ENCODE data around the gene DOCK2.

The DOCK2 gene

GRCh38 chr5:169756071-169756765, 119.1 kb downstream of the DOCK2 start:
- Histone ChIP-seq H3K79me2 (ENCODE audit: insufficient read depth, low read length) (no peaks in the 10 kb centered on the region), H3K4me3 (ENCODE audit: low read length, poor library complexity, severe bottlenecking) (no peak overlapping the region), H3K9me2 (replicated peaks; ENCODE audit: low read depth, low read length) (no peaks in the 10 kb centered on the region), H3K9me3 (ENCODE audit: insufficient read depth, low read depth, low read length) (no peaks in the 10 kb centered on the region), H3K4me2 (ENCODE audit: low read depth, low read length, poor library complexity, severe bottlenecking) (no peak overlapping the region), H3K36me3 (ENCODE audit: insufficient read depth, low read length) (peaks cover 26% of the 10 kb centered on the region; the same call in 1 of the 2 replicates), H3K4me1 (ENCODE audit: insufficient read depth, low read length, poor library complexity, severe bottlenecking) (peaks cover 8% of the 10 kb centered on the region), H4K20me1 (ENCODE audit: insufficient read depth, low read length, poor library complexity, severe bottlenecking) (no peaks in the 10 kb centered on the region), H3K9ac (ENCODE audit: low read depth, low read length, poor library complexity, severe bottlenecking) (no peak overlapping the region), H3K27me3 (ENCODE audit: insufficient read depth, low read length, poor library complexity, severe bottlenecking) (no peaks in the 10 kb centered on the region), H2AFZ (ENCODE audit: low read length) (no peak overlapping the region), H3F3A (ENCODE audit: low read depth) (no peaks in the 10 kb centered on the region)
- no peak for TF ChIP-seq CTCF (conservative IDR thresholded peaks at IDR 0.05; ENCODE audit: low read length)
- no peak for TF ChIP-seq EZH2phosphoT487 (IDR thresholded peaks at IDR 0.05; ENCODE audit: borderline replicate concordance)

GRCh38 chr5:169757016-169757415, 119.9 kb downstream of the DOCK2 start:
- peaks cover 4% of the 10 kb centered on the region for H3K4me1 ChIP-seq (ENCODE audit: insufficient read depth, low read length, poor library complexity, severe bottlenecking)
- H4K20me1 ChIP-seq (ENCODE audit: insufficient read depth, low read length, poor library complexity, severe bottlenecking) = no peaks in the 10 kb centered on the region

GRCh38 chr5:169758886-169759285, 121.8 kb downstream of the DOCK2 start:
- H3K27me3 ChIP-seq (ENCODE audit: insufficient read depth, low read length, poor library complexity, severe bottlenecking) = no peaks in the 10 kb centered on the region
- no peak overlapping the region for H3K9ac ChIP-seq (ENCODE audit: low read depth, low read length, poor library complexity, severe bottlenecking)
- H3K4me2 ChIP-seq (ENCODE audit: low read depth, low read length, poor library complexity, severe bottlenecking) = no peak overlapping the region
- no peaks in the 10 kb centered on the region for H4K20me1 ChIP-seq (ENCODE audit: insufficient read depth, low read length, poor library complexity, severe bottlenecking)
- no peak overlapping the region for H2AFZ ChIP-seq (ENCODE audit: low read length)
- H3K9me2 ChIP-seq (replicated peaks; ENCODE audit: low read depth, low read length) = no peaks in the 10 kb centered on the region
- peaks cover 19% of the 10 kb centered on the region for H3K4me1 ChIP-seq (ENCODE audit: insufficient read depth, low read length, poor library complexity, severe bottlenecking)
- no peaks in the 10 kb centered on the region for H3K79me2 ChIP-seq (ENCODE audit: insufficient read depth, low read length)
- no peaks in the 10 kb centered on the region for H3K9me3 ChIP-seq (ENCODE audit: insufficient read depth, low read depth, low read length)
- H3K4me3 ChIP-seq (ENCODE audit: low read length, poor library complexity, severe bottlenecking) = no peak overlapping the region
- TF ChIP-seq CTCF (conservative IDR thresholded peaks at IDR 0.05; ENCODE audit: low read length) (no peak), EZH2phosphoT487 (IDR thresholded peaks at IDR 0.05; ENCODE audit: borderline replicate concordance) (no peak)
- H3K36me3 ChIP-seq (ENCODE audit: insufficient read depth, low read length) = peaks cover 25% of the 10 kb centered on the region; the same call in 1 of the 2 replicates
- no peaks in the 10 kb centered on the region for H3F3A ChIP-seq (ENCODE audit: low read depth)

More at GRCh38 chr5:169757016-169757415, 119.9 kb downstream of the DOCK2 start:
- no peak for TF ChIP-seq EZH2phosphoT487 (IDR thresholded peaks at IDR 0.05; ENCODE audit: borderline replicate concordance)
- TF ChIP-seq CTCF (conservative IDR thresholded peaks at IDR 0.05; ENCODE audit: low read length) = no peak
- no peak overlapping the region for H3K4me3 ChIP-seq (ENCODE audit: low read length, poor library complexity, severe bottlenecking)
- H3K9me2 ChIP-seq (replicated peaks; ENCODE audit: low read depth, low read length) = no peaks in the 10 kb centered on the region
- H3K4me2 ChIP-seq (ENCODE audit: low read depth, low read length, poor library complexity, severe bottlenecking) = no peak overlapping the region
- no peak overlapping the region for H2AFZ ChIP-seq (ENCODE audit: low read length)
- H3K9me3 ChIP-seq (ENCODE audit: insufficient read depth, low read depth, low read length) = no peaks in the 10 kb centered on the region
- no peaks in the 10 kb centered on the region for H3F3A ChIP-seq (ENCODE audit: low read depth)
- no peak overlapping the region for H3K9ac ChIP-seq (ENCODE audit: low read depth, low read length, poor library complexity, severe bottlenecking)
- H3K27me3 ChIP-seq (ENCODE audit: insufficient read depth, low read length, poor library complexity, severe bottlenecking) = no peaks in the 10 kb centered on the region
- peaks cover 20% of the 10 kb centered on the region; the same call in 1 of the 2 replicates for H3K36me3 ChIP-seq (ENCODE audit: insufficient read depth, low read length)
- H3K79me2 ChIP-seq (ENCODE audit: insufficient read depth, low read length) = no peaks in the 10 kb centered on the region

All from Loucy (cell line).